ENCODE results near the gene CCDC93. TPM values are rescaled to one million over a fixed set of nuclear protein-coding genes. Genes with fewer than 3 reads are reported as not detected.

CCDC93 gene
- total RNA-seq, 4 donors from 2014 or later = 25.6 to 52.4 (median 33.1) TPM

DNA sequence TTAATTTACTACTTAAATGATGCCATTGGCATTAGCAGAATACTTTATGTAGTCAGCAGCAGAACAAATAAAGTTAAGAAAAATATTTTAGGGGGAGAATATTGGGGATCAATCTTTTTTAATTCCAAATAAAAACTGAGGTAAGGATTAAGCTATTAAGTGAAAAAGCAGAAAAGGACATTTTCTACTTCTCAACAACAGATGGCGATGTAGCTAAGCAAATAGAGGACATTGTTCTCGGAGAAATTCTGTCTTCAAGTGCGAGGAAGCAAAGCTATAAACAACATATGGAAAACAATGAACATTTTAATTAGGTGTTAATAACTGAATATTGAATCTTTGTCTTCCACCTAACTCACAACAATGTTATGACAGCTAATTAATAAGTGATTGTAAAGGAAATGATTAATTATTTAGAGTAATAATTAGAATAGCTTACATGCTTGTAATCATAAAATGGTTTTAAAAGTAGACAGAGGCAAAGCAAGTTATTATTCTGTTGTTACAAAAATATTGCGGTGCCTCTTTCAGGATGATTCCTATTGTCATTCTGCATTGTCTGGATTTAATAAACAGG lies 32.9 kb upstream of the CCDC93 start:
- intact Hi-C loops (cut with DNase I) = loop anchor here (10.0 kb wide), 1 partner anchor 808 kb away; no protein-coding TSS in a partner anchor
- WGBS, 2 donors = 9 to 10% methylated on average over 4 of the region's 4 CpGs
- no peaks in the 10 kb centered on the region for H3K27me3 ChIP-seq

DNA sequence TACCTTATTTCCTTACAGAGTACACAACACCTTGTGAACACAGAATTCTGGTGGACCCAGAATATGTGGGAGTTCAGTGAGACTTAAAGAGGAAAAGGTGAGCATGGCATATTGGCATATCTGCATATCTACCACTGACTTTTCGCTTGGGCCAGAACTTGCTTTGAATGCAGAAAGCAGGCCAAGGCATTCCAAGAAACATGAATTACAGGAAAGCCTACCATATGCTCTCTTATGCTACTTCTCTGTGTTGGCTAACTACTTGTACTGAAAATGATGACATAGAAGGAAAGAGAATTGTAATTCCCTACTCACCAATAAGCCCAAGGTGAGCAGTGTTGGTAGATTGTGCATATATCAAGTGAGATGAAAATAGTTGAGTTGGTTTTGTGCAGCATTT lies 31.4 kb upstream of the CCDC93 start:
- no peak for DNase-seq
- H3K4me3 ChIP-seq (replicated peaks in 1 of 3) = no peak overlapping the region
- H3K4me1 ChIP-seq = no peaks in the 10 kb centered on the region
- no peaks in the 10 kb centered on the region for H3K9me3 ChIP-seq
- no peak overlapping the region for H3K27ac ChIP-seq
- intact Hi-C loops (cut with DNase I) = loop anchor here (10.0 kb wide), 1 partner anchor 810 kb away; no protein-coding TSS in a partner anchor
- H3K27me3 ChIP-seq = no peaks in the 10 kb centered on the region
- H3K36me3 ChIP-seq = no peaks in the 10 kb centered on the region
- 81 to 92% methylated on average over 1 of the region's 1 CpG for WGBS, 2 donors
- no peak for TF ChIP-seq POLR2A (IDR thresholded peaks at IDR 0.05)
- TF ChIP-seq, protein P1, sequence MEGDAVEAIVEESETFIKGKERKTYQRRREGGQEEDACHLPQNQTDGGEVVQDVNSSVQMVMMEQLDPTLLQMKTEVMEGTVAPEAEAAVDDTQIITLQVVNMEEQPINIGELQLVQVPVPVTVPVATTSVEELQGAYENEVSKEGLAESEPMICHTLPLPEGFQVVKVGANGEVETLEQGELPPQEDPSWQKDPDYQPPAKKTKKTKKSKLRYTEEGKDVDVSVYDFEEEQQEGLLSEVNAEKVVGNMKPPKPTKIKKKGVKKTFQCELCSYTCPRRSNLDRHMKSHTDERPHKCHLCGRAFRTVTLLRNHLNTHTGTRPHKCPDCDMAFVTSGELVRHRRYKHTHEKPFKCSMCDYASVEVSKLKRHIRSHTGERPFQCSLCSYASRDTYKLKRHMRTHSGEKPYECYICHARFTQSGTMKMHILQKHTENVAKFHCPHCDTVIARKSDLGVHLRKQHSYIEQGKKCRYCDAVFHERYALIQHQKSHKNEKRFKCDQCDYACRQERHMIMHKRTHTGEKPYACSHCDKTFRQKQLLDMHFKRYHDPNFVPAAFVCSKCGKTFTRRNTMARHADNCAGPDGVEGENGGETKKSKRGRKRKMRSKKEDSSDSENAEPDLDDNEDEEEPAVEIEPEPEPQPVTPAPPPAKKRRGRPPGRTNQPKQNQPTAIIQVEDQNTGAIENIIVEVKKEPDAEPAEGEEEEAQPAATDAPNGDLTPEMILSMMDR (IDR thresholded peaks at IDR 0.05) = no peak

More for the DNA sequence above, 32.9 kb upstream of the CCDC93 start:
- Histone ChIP-seq H3K4me3 (replicated peaks in 1 of 3) (no peak overlapping the region), H3K36me3 (no peaks in the 10 kb centered on the region), H3K4me1 (no peaks in the 10 kb centered on the region), H3K27ac (no peak overlapping the region), H3K9me3 (no peaks in the 10 kb centered on the region)
- no peak for DNase-seq
- TF ChIP-seq, protein P1 (IDR thresholded peaks at IDR 0.05) = peak in 5 of 6 experiments; percentile 16 to 60 (median 50)
- no peak for TF ChIP-seq POLR2A (IDR thresholded peaks at IDR 0.05)

DNA sequence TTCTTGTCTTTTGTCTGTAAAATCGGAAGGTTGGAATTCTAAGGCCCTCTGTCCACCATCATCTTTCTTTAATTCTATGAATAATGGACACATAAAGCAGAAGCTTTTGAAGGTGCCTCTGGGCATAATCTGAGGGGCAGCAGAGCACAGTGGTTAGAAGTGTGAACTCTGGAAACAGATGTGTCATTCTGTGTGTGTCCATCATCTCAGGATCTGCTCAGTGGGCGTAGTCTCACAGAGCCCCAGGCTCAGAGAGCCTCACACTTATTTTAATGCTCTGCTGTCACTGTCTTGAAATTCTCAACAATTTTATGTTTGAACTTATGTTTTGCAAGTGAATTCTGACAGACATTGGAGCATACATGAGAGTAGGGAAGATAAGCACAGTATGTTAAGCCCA lies 31.0 kb upstream of the CCDC93 start:
- no peak for TF ChIP-seq POLR2A (IDR thresholded peaks at IDR 0.05)
- TF ChIP-seq, protein P1 (IDR thresholded peaks at IDR 0.05) = no peak
- no peak for DNase-seq
- Histone ChIP-seq H3K4me1 (no peaks in the 10 kb centered on the region), H3K27me3 (no peaks in the 10 kb centered on the region), H3K27ac (no peak overlapping the region), H3K9me3 (no peaks in the 10 kb centered on the region), H3K4me3 (replicated peaks in 1 of 3) (no peak overlapping the region), H3K36me3 (no peaks in the 10 kb centered on the region)
- WGBS, 2 donors = 85 to 87% methylated on average over 2 of the region's 2 CpGs
- intact Hi-C loops (cut with DNase I) = loop anchor here (10.0 kb wide), 1 partner anchor 810 kb away; no protein-coding TSS in a partner anchor

DNA sequence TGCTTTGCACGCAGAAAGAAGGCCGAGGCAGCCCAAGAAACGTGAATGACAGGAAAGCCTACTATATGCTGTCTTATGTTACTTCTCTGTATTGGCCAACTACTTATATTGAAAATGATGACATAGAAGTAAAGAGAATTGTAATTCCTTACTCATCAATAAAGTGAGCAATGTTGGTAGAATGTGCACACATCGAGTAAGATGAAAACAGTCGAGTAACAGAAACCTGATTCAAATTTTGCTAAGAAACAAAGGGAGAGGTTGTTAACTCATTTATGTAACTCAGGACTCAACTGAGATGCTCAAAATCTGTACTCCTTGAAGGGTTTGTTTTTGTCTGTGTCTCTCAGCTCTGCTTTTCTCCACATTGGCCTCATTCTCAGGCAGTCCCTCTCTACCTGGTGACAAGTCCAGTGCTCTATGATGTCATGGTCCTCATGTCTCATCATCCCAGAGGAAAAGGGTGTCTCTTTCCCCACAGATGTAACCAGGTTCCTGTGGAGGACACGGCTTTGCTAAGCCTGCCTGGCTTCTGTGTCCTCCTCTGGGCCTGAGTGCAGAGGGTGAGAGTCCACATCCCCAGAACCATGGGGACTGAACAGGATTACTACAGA lies 30.3 kb upstream of the CCDC93 start:
- no peaks in the 10 kb centered on the region for H3K36me3 ChIP-seq
- no peak overlapping the region for H3K27ac ChIP-seq
- no peak for DNase-seq
- H3K4me1 ChIP-seq = no peaks in the 10 kb centered on the region
- 83 to 87% methylated on average over 6 of the region's 6 CpGs for WGBS, 2 donors
- TF ChIP-seq, protein P1 (IDR thresholded peaks at IDR 0.05) = no peak
- no peak for TF ChIP-seq POLR2A (IDR thresholded peaks at IDR 0.05)
- H3K9me3 ChIP-seq = no peaks in the 10 kb centered on the region
- no peak overlapping the region for H3K4me3 ChIP-seq (replicated peaks in 1 of 3)
- intact Hi-C loops (cut with DNase I) = loop anchor here (10.0 kb wide), 1 partner anchor 811 kb away; no protein-coding TSS in a partner anchor
- H3K27me3 ChIP-seq = no peaks in the 10 kb centered on the region

DNA sequence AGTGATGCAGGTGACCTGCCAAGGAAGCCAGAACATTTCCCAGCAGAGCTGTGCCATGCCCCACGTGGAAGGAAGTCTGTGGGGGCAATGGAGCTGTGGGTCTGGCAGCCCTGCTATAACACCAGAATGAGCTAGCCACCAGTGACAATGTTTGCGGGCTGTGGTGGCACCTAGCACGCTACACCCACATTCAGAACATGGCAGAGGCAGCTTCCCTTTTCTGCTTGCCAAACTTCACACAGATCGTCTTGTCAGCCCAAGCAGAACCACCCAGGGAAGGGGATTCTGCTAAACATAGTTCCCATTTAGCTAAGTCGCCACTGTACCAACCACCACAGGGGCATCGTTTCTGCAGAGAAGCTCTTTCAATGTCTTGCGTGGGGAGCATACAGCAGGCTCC lies 27.0 kb upstream of the CCDC93 start:
- Histone ChIP-seq H3K27me3 (no peaks in the 10 kb centered on the region), H3K9me3 (no peaks in the 10 kb centered on the region), H3K36me3 (no peaks in the 10 kb centered on the region), H3K27ac (no peak overlapping the region), H3K4me3 (replicated peaks in 1 of 3) (no peak overlapping the region), H3K4me1 (no peaks in the 10 kb centered on the region)
- intact Hi-C loops (cut with DNase I) = loop anchor here (10.0 kb wide), 1 partner anchor 814 kb away; no protein-coding TSS in a partner anchor
- DNase-seq = no peak
- TF ChIP-seq, protein P1 (IDR thresholded peaks at IDR 0.05) = no peak
- TF ChIP-seq POLR2A (IDR thresholded peaks at IDR 0.05) = no peak
- 79 to 84% methylated on average over 3 to 7 of the region's 7 CpGs for WGBS, 2 donors
